Left renal cortex interstitium (tissue), 4 donors: ENCODE data around the gene HDAC5. TPM values are rescaled to one million over a fixed set of nuclear protein-coding genes. Genes with fewer than 3 reads are reported as not detected.
"Not testable (repeated sequence)": the region's sequence is repeated elsewhere in the genome, so short reads cannot be mapped to it uniquely, and the experiment has no call there.

Experiments
- DNase-seq, 4 donors: peaks; one replicate each; pipeline ENCODE4 v3.0.0-alpha.2; 2013; ENCODE audit warnings: low read depth in 4 of 4, low spot score in 2 of 4, missing footprints in 1 of 4
- polyA plus RNA-seq, 4 donors: library from polyadenylated mRNA; unstranded; fragments of 120-200 nt; gene quantifications; one replicate each; pipeline ENCODE4 v1.2.1, GENCODE V29; 2013; ENCODE audit not compliant: insufficient read length in 4 of 4

The HDAC5 gene
- polyA plus RNA-seq, 4 donors, result 45.7 to 66.1 (median 52.1) TPM

GRCh38 chr17:44074231-44074910, 49.1 kb downstream of the HDAC5 start:
- DNase-seq, result no peak

DNA sequence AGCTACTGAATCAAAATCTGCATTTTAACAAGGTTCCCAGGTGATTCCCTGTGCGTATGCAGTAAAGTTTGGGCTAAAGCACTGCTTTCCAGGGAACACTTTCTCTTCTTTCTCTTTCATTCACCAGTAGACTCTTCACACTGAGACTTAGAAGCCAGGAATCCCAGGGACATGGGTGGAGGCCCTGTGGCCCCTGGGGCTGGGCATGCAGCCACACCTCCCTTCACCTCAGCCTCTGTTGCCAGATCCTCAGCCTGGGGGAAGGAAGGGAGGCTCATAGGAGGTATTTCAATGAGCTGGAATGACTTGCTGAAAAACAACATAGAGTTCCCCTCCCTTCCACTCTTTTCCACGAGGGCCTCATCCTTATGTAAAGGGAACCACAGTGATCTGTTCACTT, 51.7 kb downstream of the HDAC5 start:
- no peak for DNase-seq

DNA sequence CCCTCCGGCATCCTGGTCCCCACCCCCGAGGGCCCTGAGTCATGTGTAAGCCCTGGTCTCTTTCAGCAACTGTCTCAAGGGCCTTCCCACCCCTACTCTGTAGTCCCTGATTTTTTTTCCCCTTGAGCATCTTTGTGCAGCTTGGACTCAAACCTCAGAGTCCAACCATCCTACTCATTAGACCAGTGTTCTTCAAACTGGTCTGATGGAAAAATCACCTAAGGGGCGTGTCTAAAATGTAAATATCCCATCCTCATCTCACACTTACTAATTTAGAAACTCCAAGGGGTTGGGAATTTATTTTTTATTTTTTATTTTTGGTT, 52.3 kb downstream of the HDAC5 start:
- DNase-seq, result no peak

DNA sequence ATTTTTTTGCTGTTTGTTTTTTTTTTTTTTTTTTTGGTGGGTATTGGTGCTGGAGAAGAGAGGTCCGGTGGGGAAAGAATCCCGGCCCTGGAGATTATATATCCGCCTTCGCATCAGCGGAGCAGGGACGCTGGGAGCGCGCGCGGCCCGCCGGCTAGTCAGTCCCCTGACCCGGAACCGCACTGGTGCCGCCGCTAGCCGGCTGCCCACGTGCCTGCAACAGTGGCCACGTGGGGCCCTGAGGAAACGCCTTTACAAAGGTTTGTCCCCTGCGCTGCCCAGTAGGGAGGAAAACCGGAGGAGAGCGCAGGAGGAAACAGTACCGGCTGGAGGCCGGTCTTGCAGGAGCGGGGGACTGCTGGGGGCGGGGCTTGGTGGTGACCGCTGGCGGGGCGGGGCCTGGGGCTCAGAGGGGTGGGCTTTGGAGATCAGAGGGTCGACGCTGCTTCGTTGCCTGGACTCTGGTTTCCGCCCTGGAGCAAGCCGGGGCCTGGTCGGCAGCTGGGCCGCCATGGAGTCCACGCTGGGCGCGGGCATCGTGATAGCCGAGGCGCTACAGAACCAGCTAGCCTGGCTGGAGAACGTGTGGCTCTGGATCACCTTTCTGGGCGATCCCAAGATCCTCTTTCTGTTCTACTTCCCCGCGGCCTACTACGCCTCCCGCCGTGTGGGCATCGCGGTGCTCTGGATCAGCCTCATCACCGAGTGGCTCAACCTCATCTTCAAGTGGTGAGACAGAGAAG, 52.8 kb downstream of the HDAC5 start, which contains the start of gene G6PC3:
G6PC3 (plus strand) TSS at position 281 of the 743 bp plus-strand sequence; CDS start at position 512, 231 bp downstream.
- DNase-seq, result peak; percentile 88 to 97 (median 91)

- no peak for DNase-seq
Observed at GRCh38 chr17:44069974-44070454, 53.4 kb downstream of the HDAC5 start.

DNA sequence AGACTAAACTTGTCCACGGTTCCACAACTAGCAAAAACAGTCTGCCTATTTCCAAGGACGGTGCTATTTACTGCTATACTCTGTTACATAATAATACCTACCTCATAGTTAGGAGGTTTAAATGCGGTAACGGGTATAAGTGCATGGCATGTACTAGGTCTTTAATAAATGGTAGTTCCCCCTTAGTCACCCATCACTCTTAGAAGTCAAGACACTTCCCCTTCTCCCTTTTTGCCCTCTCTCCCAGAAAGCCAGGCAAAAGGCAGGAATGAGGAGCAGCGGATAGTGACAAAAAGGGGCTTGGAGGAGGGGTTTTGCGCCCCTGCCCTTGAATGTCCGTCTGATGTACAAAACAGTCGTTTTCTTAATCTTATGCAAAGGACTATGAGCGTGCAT, 55.9 kb downstream of the HDAC5 start:
- DNase-seq, result no peak

DNA sequence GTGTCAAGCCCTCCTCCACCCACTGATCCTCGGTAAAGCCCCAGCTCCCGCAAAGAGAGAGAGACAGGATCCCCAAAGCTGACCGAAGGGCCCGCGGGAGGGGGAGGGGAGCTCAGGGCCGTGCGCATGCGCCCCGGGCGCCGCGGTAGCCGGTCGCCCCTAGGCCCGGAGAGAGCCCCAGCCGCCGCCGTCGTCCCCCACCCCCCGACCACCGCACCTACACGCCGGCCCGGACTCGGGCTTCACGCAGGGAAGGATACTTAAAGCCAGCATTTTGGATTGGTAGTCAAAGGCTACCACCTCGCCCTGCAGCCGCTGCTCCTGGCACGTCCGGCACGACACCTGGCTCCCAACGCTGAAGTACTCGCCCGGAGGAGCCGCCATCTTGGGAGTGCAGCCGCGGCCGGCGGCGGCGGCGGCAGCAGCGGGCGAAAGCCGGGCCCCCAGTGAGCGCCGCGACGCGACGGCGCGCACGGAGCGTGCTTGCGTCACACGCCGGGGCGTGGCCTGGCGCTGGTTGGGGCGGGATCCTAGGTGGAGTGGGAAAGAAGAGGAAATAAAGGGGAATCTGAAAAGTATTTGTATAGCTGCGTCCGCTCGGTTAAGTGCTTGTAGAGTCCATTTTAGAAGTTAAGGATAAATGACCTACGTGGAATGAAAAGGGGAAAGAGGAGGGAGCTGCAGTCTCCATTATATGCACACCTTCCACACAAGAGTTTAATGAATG, 57.1 kb downstream of the HDAC5 start, which contains the start of gene LSM12:
LSM12 (minus strand) TSS at position 468 of the 727 bp plus-strand sequence; CDS start at position 384, 84 bp downstream.
- DNase-seq, result peak in 3 of 4 donors; percentile 81 to 88 (median 83)

DNA sequence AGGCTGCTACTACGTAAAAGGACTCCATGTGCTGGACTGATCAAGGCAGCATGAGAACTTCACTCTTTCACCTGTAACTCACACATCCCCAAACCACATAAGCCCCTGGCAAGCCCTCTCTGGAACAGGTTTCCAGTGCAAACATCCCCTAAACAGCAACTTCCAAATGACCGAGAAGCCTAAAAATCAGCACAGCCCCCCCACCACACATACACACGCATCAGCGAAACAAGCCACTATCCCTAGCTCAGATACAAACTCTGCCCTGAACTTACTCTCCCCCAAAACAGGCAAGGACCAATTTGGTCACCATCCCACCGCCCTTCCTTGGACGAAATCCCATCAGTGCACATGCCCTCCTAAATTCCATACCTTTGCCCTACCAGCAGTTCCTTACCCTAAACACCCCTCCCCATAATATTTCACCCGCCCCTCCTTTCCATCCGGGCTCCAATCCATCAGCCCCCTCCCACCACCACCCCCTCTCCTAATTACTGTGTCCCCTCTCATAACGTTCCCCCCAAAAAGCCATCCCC, 57.7 kb downstream of the HDAC5 start:
- DNase-seq, result no peak

- DNase-seq, result no peak
Observed at GRCh38 chr17:44063704-44064639, 59.5 kb downstream of the HDAC5 start.

DNA sequence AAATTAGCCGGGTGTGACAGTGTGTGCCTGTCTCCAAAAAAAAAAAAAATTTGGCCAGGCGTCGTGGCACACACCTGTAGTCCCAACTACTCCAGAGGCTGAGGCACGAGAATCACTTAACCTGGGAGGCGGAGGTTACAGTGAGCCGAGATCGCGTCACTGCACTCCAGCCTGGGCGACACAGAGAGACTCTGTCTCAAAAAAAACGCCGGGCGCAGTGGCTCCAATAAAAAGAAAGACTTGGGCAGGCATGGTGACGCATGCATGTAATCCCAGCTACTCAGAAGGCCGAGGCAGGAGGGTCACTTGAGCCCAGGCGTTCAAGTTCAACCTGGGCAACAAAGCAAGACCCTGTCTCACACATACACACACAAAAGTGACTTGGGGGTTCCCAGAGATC, 60.6 kb downstream of the HDAC5 start:
- DNase-seq, result no peak

GRCh38 chr17:44061446-44061845, 62.0 kb downstream of the HDAC5 start:
- no peak for DNase-seq

DNA sequence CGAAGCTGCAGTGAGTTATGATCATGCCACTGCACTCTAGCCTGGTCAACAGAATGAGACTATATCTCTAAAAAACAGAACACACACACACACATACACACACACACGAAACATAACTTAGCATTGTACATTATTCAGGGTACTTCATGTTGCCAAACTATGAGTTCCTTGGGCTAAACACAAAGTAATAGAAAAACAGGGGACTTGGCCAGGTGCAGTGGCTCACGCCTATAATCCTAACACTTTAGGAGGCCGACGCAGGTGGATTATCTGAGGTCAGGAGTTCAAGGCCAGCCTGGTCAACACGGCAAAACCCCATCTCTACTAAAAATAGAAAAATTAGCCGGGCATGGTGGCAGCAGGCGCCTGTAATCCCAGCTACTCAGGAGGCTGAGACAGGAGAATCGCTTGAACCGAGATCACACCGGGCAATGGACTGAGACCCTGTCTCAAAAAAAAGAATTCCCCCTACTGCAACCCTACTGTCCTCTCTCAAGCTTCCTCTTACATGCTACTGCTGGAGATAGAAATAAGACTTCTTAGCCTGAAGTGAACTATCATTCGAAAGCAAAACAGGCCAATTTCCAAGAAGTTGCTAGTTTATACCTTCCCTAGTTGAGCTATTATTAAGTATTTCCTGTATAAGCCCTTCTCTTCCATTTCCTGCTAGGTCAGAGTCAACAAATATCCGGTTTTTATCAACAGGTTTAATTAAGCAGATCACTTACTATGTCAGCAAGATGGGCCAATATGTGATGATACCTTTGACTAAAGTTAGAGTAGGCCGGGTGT, 64.1 kb downstream of the HDAC5 start:
- no peak for DNase-seq

DNA sequence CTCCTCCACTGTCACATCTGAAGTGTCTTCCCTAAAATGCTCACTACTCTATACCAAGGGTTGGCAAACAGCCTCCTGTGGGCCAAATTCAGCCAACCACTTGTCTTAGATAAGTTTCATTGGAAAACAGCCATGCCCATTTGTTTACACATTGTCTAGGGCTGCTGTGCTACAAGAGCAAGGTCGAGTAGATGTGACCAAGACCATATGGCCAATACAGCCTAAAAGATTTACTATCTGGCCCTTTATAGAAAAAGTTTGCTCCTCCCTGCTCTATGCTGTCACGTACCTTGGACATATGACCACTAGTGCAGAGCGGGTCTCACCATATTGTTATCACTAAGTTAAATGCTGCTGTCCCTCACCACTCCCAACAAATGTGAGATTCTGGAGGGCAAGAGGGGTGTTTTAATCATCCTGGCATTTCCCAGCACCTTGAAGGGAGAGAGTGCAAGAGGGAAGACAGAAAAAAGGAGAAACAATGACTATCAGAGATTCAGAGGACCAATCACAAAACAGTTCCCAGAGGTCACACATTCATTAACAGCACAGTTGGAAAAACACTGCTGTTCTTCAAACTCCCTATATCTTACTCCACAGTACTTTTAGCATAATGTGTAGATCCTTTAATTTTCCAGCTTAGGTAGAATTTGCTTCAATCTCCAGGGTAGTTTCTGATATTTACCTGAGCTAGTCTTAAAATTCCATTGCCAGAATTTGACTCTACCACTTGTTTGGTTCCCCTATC, 70.1 kb downstream of the HDAC5 start:
- no peak for DNase-seq

DNA sequence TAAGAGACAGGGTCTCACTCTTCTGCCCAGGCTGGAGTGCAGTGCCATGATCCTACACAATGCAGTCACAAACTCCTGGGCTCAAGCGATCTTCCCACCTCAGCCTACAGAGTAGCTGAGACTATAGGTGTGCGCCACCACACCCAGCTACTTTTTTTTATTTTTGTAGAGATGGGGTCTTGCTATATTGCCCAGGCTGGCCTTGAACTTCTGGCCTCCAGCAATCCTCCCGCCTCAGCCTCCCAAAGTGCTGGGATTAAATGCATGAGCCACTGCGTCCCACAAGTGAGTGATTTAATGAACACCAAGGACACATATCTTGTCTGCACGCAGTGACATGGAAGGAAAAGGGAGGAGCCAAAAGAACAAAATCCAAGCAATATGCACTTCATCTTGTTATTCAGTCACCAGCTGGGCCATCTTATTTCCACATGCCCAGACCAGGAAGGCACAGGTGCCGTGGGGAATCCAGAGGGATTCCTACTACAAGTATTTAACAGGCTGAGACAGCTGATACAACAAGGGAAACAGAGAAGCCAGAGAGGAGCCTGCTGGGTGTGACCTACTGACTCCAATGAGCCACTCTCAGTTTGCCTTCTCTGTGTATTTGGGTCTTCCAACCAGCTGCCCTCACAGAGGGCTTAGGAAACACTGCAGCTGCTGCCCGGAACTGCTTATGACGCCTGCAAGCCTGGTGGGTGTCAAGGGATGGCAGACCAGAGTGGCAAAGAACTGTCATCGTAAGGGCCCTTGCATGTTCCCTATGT, 74.0 kb downstream of the HDAC5 start:
- DNase-seq, result no peak

GRCh38 chr17:44046893-44047292, 76.5 kb downstream of the HDAC5 start:
- not testable (repeated sequence) for DNase-seq

GRCh38 chr17:44045486-44045885, 78.0 kb downstream of the HDAC5 start:
- DNase-seq, result no peak

GRCh38 chr17:44044071-44044470, 79.4 kb downstream of the HDAC5 start:
- DNase-seq, result no peak

- DNase-seq, result no peak
Observed at GRCh38 chr17:44043272-44043696, 80.2 kb downstream of the HDAC5 start.
